ENCODE data around the gene MAP2K7.

DNA sequence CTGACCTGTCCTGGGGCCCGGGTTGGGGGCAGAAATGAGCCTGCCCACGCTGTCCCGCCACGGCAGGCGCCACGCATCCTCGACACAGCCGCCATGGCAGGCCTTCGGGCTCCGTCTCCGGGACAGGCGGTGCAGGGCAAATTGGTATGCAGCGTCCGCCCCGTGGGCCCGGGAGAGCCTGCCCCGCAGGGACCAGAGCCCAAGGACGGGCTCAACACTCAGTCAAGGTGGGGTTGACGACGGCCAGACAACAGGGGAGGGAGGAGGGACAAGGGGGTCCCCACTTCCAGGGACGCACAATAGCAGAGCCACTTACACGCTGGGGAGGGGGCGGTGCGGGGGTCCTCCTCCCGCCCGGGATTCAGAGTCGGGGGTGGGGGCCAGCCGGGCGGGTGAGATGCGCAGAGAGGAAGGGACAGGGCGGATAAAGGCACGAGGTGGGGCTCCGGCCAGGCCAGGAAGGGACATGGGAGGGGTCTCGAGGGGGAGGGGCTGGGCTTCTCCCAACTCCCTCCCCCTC lies 21.0 kb downstream of the MAP2K7 start:
- TF ChIP-seq CTCF (IDR thresholded peaks at IDR 0.05) (no peak), POLR2A (IDR thresholded peaks at IDR 0.05) (no peak)

Measured in lower leg skin (tissue), 3 donors.